ENCODE results near the gene MPL. TPM values are rescaled to one million over a fixed set of nuclear protein-coding genes. Genes with fewer than 3 reads are reported as not detected.
A peak's percentile ranks its signal among the peaks of the same experiment; 100 is the strongest.

The MPL gene
- total and polyA plus RNA-seq, 3 experiments from 2014 or later, result not detected

DNA sequence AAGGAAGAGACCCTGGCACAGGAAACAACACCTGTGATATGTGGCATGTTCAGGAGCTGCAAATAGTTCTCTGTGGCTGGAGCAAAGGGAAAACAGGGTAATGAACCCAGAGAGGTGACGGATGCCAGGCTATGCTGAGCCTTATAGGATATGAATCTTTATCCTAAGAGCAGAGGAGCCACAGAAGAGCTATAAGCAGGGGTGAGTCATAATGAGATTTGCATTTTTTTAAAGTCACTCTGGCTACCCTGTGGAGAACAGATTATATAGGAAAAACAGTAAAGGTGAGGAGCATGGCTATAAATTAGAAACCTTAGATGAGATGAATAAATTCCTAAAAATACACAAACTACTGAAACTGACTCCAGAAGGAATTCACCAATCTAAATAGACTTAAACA is 12.8 kb upstream of the MPL start:
- Histone ChIP-seq H3K27me3 (ENCODE audit: insufficient read depth, low read length, poor library complexity, severe bottlenecking) (no peaks in the 10 kb centered on the region), H3K36me3 (ENCODE audit: insufficient read depth, low read length) (no peaks in the 10 kb centered on the region), H3K27ac (ENCODE audit: low read depth, low read length) (no peak overlapping the region), H3K4me1 (ENCODE audit: insufficient read depth, low read length) (no peaks in the 10 kb centered on the region), H3K9me3 (ENCODE audit: low read length) (no peaks in the 10 kb centered on the region), H3K4me3 (ENCODE audit: low read length) (no peak overlapping the region)
- Mint-ChIP-seq H3K27ac (no peak overlapping the region), H3K27me3 (peaks cover 1 to 4% of the 10 kb centered on the region in 2 donors), H3K4me1 (no peaks in the 10 kb centered on the region), H3K4me3 (no peak overlapping the region), H3K9me3 (peaks cover 16 to 25% (median 21%) of the 10 kb centered on the region in 5 donors), H3K36me3 (peaks cover 0 to 27% (median 1%) of the 10 kb centered on the region in 3 donors)
- CTCF ChIA-PET, result no interaction called here
- DNase-seq, result no peak
- POLR2A ChIA-PET, result no interaction called here

DNA sequence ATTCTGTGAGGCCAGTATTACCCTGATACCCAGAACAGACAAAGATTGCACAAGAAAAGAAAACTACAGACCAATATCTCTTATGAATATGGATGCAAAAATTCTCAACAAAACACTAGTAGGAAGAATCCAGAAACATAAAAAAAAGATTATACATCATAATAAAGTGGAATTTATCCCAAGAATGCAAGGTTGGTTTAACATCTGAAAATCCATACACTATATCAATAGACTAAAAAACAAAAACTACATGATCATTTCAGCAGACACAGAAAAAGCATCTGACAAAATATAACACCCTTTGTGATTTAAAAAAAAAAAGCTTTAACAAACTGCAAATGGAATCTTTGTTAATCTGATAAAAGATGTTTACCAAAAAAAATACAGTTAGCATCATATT is 12.2 kb upstream of the MPL start:
- Histone ChIP-seq H3K4me1 (ENCODE audit: insufficient read depth, low read length) (no peaks in the 10 kb centered on the region), H3K9me3 (ENCODE audit: low read length) (no peaks in the 10 kb centered on the region), H3K4me3 (ENCODE audit: low read length) (no peak overlapping the region), H3K36me3 (ENCODE audit: insufficient read depth, low read length) (no peaks in the 10 kb centered on the region), H3K27me3 (ENCODE audit: insufficient read depth, low read length, poor library complexity, severe bottlenecking) (no peaks in the 10 kb centered on the region), H3K27ac (ENCODE audit: low read depth, low read length) (no peak overlapping the region)
- ChIA-PET CTCF (no interaction called here), POLR2A (no interaction called here)
- no peak overlapping the region for H3K27ac Mint-ChIP-seq
- no peaks in the 10 kb centered on the region for H3K4me1 Mint-ChIP-seq
- H3K9me3 Mint-ChIP-seq, result peaks cover 16 to 25% (median 21%) of the 10 kb centered on the region in 5 donors
- H3K27me3 Mint-ChIP-seq, result peaks cover 1 to 4% of the 10 kb centered on the region in 2 donors
- DNase-seq, result no peak
- no peak overlapping the region for H3K4me3 Mint-ChIP-seq
- H3K36me3 Mint-ChIP-seq, result peaks cover 0 to 27% (median 1%) of the 10 kb centered on the region in 3 donors

DNA sequence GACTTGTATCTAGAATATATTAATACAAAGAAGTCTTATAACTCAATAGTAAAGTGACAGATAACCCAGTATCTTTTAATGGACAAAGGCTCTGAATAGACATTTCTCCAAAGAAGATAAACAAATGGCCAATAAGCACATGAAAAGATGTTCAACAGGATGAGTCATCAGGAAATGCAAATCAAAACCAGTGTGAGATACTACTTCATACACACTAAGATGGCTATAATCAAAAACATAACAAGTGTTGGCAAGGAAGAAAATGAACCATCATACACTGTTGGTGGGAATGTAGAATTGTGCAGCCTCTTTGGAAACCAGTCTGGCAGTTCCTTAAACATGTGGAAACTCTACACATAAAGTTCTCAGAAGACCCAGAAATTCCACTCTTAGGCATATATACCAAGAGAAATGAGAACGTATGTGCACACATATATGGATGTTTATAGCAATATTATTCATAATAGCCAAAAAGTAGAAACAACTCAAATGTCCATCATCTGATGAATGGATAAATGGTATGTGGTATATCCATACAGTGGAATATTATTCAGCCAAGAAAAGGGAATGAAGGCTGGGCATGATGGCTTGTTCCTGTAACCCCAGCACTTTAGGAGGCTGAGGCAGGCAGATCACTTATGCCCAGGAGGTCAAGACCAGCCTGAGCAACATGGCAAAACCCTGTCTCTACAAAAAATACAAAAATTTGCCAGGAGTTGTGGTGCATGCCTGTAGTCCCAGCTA is 9.9 kb upstream of the MPL start:
- CTCF ChIA-PET, result no interaction called here
- H3K9me3 Mint-ChIP-seq, result peaks cover 16 to 25% (median 21%) of the 10 kb centered on the region in 5 donors
- DNase-seq, result no peak
- Histone ChIP-seq H3K27me3 (ENCODE audit: insufficient read depth, low read length, poor library complexity, severe bottlenecking) (no peaks in the 10 kb centered on the region), H3K9me3 (ENCODE audit: low read length) (no peaks in the 10 kb centered on the region), H3K27ac (ENCODE audit: low read depth, low read length) (no peak overlapping the region), H3K4me1 (ENCODE audit: insufficient read depth, low read length) (no peaks in the 10 kb centered on the region), H3K4me3 (ENCODE audit: low read length) (no peak overlapping the region), H3K36me3 (ENCODE audit: insufficient read depth, low read length) (no peaks in the 10 kb centered on the region)
- POLR2A ChIA-PET, result no interaction called here
- H3K27ac Mint-ChIP-seq, result no peak overlapping the region
- H3K4me3 Mint-ChIP-seq, result no peak overlapping the region
- peaks cover 0 to 27% (median 1%) of the 10 kb centered on the region in 3 donors for H3K36me3 Mint-ChIP-seq
- H3K4me1 Mint-ChIP-seq, result no peaks in the 10 kb centered on the region
- H3K27me3 Mint-ChIP-seq, result peaks cover 1 to 4% of the 10 kb centered on the region in 2 donors

DNA sequence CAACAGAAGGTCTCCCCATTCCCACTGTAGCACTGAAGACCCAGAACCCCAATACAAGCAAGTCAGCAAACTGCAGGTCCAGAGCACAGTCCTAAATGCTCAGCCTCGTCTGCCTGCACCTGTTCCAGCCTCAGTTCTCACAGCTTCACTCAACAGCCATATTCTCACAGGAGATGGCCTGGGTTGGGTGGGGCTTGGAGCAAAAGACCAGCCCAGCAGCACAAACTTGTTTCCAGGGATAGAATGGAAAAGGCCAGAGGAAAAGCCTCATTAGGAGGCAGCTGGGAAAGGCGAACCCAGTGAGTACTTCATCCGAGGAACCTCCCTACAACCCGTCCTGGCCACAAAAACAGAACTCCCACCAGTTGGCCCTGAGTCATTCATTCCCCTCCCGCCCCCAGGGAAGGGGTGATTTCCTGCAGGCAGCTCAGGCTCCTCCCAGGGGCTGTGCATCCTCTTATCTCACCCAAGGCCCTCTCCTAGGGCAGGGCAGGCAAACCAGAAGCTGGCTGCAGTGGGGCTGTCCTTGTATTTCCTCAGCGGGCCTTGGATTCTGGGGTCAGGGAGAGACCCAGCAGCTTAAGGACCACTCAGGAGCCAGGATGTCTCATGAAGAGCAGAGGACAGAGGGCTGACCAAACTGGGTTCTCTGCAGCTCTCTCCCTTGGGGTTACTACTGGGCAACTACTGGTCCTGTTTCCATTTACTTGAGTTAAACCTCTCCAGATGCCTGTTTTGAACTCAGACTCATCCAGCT is 7.4 kb upstream of the MPL start:
- ChIA-PET CTCF (no interaction called here), POLR2A (no interaction called here)
- Histone ChIP-seq H3K36me3 (ENCODE audit: insufficient read depth, low read length) (no peaks in the 10 kb centered on the region), H3K9me3 (ENCODE audit: low read length) (no peaks in the 10 kb centered on the region), H3K4me1 (ENCODE audit: insufficient read depth, low read length) (no peaks in the 10 kb centered on the region), H3K27ac (ENCODE audit: low read depth, low read length) (peak overlapping the region; percentile 29), H3K27me3 (ENCODE audit: insufficient read depth, low read length, poor library complexity, severe bottlenecking) (no peaks in the 10 kb centered on the region), H3K4me3 (ENCODE audit: low read length) (no peak overlapping the region)
- H3K4me3 Mint-ChIP-seq, result no peak overlapping the region
- DNase-seq, result no peak
- H3K9me3 Mint-ChIP-seq, result peaks cover 10 to 14% (median 12%) of the 10 kb centered on the region in 5 donors
- H3K27ac Mint-ChIP-seq, result peak overlapping the region in 1 of 8 donors; percentile 62
- peaks cover 0 to 16% (median 0%) of the 10 kb centered on the region in 3 donors for H3K36me3 Mint-ChIP-seq
- H3K27me3 Mint-ChIP-seq, result peaks cover 0 to 4% of the 10 kb centered on the region in 2 donors
- no peaks in the 10 kb centered on the region for H3K4me1 Mint-ChIP-seq

DNA sequence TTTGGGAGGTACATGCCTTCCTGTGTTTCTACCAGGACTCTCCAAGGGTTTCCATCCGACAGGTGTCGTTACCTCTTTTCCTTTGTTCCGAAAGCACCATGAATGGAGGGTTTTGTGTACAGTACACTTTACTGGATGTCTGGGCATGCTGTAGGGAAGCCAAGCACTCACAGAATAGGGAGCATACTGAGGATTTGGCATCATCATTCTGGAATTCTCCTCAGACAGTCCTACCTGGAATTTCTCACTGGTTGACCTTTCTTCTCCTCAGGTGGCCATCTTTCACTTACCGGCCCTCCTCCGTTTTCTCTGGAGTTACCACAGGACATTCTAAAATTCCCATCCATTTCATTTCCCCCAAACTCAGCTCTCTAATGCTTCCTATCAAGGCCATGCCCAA is 5.9 kb upstream of the MPL start:
- Mint-ChIP-seq H3K27ac (no peak overlapping the region), H3K9me3 (peaks cover 4 to 7% (median 6%) of the 10 kb centered on the region in 5 donors), H3K4me3 (no peak overlapping the region), H3K27me3 (peaks cover 0 to 4% of the 10 kb centered on the region in 2 donors), H3K4me1 (no peaks in the 10 kb centered on the region), H3K36me3 (peaks cover 0 to 9% (median 0%) of the 10 kb centered on the region in 3 donors)
- POLR2A ChIA-PET, result no interaction called here
- Histone ChIP-seq H3K27ac (ENCODE audit: low read depth, low read length) (no peak overlapping the region), H3K36me3 (ENCODE audit: insufficient read depth, low read length) (no peaks in the 10 kb centered on the region), H3K4me3 (ENCODE audit: low read length) (no peak overlapping the region), H3K9me3 (ENCODE audit: low read length) (no peaks in the 10 kb centered on the region), H3K27me3 (ENCODE audit: insufficient read depth, low read length, poor library complexity, severe bottlenecking) (no peaks in the 10 kb centered on the region), H3K4me1 (ENCODE audit: insufficient read depth, low read length) (no peaks in the 10 kb centered on the region)
- DNase-seq, result no peak
- CTCF ChIA-PET, result no interaction called here

DNA sequence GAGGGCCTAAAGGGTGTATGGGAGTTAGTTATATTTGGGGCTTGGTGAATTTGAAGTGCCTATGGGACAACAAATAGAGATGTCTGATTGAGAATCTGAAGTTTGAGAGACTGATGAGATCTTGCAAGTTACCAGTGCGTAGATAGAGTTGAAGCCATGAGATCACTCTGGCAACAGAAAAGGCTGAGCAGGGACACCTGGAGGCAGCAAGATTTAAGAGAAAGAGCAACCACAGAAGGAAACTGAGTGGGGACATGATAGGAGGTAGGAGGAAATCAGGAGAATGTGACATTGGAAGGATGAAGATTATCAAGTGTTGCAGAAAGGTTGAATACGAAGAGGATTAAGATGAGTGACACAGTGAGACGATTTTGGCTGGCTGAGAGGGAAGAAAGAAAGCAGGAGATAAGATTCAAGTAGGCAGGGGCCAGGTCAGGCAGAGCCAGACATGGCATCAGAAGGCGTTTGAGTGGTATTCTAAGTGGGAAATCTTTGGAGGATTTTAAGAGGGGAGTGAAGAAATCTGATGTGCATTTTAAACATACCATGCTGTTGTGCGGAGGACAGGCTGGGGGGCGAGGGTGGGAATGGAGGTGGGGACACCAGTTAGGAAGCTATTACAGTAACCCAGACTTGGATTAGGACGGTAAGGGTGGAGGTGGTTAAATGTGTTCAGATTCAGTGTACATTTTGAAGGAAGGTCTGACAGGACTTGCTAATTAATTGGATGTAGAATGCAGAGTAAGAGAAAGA is 3.0 kb upstream of the MPL start:
- H3K27ac Mint-ChIP-seq, result no peak overlapping the region
- Histone ChIP-seq H3K9me3 (ENCODE audit: low read length) (no peaks in the 10 kb centered on the region), H3K4me1 (ENCODE audit: insufficient read depth, low read length) (no peaks in the 10 kb centered on the region), H3K4me3 (ENCODE audit: low read length) (no peak overlapping the region), H3K27ac (ENCODE audit: low read depth, low read length) (no peak overlapping the region), H3K36me3 (ENCODE audit: insufficient read depth, low read length) (no peaks in the 10 kb centered on the region), H3K27me3 (ENCODE audit: insufficient read depth, low read length, poor library complexity, severe bottlenecking) (no peaks in the 10 kb centered on the region)
- H3K4me1 Mint-ChIP-seq, result no peaks in the 10 kb centered on the region
- no peak overlapping the region for H3K4me3 Mint-ChIP-seq
- ChIA-PET POLR2A (no interaction called here), CTCF (no interaction called here)
- H3K36me3 Mint-ChIP-seq, result no peaks in the 10 kb centered on the region
- H3K27me3 Mint-ChIP-seq, result no peaks in the 10 kb centered on the region
- H3K9me3 Mint-ChIP-seq, result no peaks in the 10 kb centered on the region
- DNase-seq, result no peak

DNA sequence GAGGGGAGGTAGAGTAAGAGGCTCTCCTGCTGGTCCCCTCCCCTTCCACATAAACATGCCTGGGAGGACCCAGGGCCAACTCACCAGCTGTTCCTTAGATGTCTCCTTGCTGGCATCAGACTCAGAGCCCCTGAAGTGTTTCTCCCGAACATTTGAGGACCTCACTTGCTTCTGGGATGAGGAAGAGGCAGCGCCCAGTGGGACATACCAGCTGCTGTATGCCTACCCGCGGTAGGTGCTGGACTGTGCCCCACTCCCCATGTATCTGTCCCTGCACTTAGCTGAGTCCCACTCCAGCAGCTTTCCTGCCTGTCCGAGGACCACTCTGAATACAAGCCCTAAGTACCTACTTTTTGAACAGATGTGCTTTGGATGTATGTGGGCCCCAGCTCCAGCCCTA is 383 bp downstream of the MPL start:
- Histone ChIP-seq H3K4me1 (ENCODE audit: insufficient read depth, low read length) (no peaks in the 10 kb centered on the region), H3K27ac (ENCODE audit: low read depth, low read length) (no peak overlapping the region), H3K4me3 (ENCODE audit: low read length) (no peak overlapping the region), H3K27me3 (ENCODE audit: insufficient read depth, low read length, poor library complexity, severe bottlenecking) (no peaks in the 10 kb centered on the region), H3K9me3 (ENCODE audit: low read length) (no peaks in the 10 kb centered on the region), H3K36me3 (ENCODE audit: insufficient read depth, low read length) (no peaks in the 10 kb centered on the region)
- Mint-ChIP-seq H3K4me1 (no peaks in the 10 kb centered on the region), H3K27me3 (no peaks in the 10 kb centered on the region), H3K4me3 (no peak overlapping the region), H3K9me3 (no peaks in the 10 kb centered on the region), H3K36me3 (no peaks in the 10 kb centered on the region), H3K27ac (no peak overlapping the region)
- POLR2A ChIA-PET, result no interaction called here
- DNase-seq, result no peak
- CTCF ChIA-PET, result no interaction called here

DNA sequence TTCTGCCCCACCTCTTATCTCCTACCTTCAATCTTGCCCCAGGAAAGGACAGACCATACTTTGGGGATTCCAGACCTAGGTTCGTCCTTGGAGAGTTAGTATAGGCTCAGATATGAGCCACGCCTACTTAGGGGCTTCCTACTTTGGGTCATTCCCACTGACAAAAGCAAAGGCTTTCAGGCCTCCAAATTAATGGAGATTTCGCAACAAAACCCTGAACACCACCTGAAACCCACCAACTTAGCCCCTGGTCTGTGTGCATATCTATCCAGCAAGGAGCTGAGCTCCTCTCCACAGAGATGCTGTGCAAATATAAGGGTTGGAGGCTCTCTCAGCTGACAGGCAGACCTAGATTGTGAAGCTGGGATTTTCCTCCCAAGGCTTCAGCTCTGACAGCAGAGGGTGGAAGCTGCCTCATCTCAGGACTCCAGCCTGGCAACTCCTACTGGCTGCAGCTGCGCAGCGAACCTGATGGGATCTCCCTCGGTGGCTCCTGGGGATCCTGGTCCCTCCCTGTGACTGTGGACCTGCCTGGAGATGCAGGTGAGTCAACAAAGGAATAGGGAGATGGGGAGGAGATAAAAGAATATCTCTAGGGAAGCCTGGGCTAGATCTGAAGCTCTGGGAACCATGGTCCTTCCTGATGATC is 2.1 kb downstream of the MPL start:
- Mint-ChIP-seq H3K27me3 (no peaks in the 10 kb centered on the region), H3K27ac (no peak overlapping the region), H3K4me3 (no peak overlapping the region), H3K36me3 (no peaks in the 10 kb centered on the region), H3K9me3 (no peaks in the 10 kb centered on the region), H3K4me1 (no peaks in the 10 kb centered on the region)
- no peak for DNase-seq
- ChIA-PET POLR2A (no interaction called here), CTCF (no interaction called here)
- Histone ChIP-seq H3K27me3 (ENCODE audit: insufficient read depth, low read length, poor library complexity, severe bottlenecking) (no peaks in the 10 kb centered on the region), H3K27ac (ENCODE audit: low read depth, low read length) (no peak overlapping the region), H3K4me3 (ENCODE audit: low read length) (no peak overlapping the region), H3K4me1 (ENCODE audit: insufficient read depth, low read length) (no peaks in the 10 kb centered on the region), H3K9me3 (ENCODE audit: low read length) (no peaks in the 10 kb centered on the region), H3K36me3 (ENCODE audit: insufficient read depth, low read length) (no peaks in the 10 kb centered on the region)
